NCI-H446 (cell line): Measurements from ENCODE around the gene MYH7B.

Experiments used
- DNase-seq, 2 experiments: peaks; one replicate each; lab custom pipeline; 2025; lab: John Stamatoyannopoulos, UW

The MYH7B gene

GRCh38 chr20:34955231-34956040 lies at the start of gene MYH7B, which contains the start of gene GSS:
Gene MYH7B (plus strand): TSS chr20:34955868. CDS start chr20:34978006, 22,138 bp downstream.
Gene GSS (minus strand): TSS chr20:34955806. CDS start chr20:34951852, 3,954 bp downstream.
- peak; percentile 95 to 98 for DNase-seq

- peak; percentile 24 to 82 for DNase-seq
These were observed 47.8 kb upstream of the MYH7B start for GRCh38 chr20:34907616-34908469.

- no peak for DNase-seq
These were observed 40.5 kb upstream of the MYH7B start for GRCh38 chr20:34915131-34915530.

GRCh38 chr20:34915749-34916455 lies 39.8 kb upstream of the MYH7B start:
- DNase-seq, result no peak

- no peak for DNase-seq
These were observed 38.8 kb upstream of the MYH7B start for GRCh38 chr20:34916774-34917354.

GRCh38 chr20:34920055-34920454 lies 35.6 kb upstream of the MYH7B start:
- no peak for DNase-seq

GRCh38 chr20:34921436-34921835 lies 34.2 kb upstream of the MYH7B start:
- DNase-seq, result no peak

- peak in 1 of 2 experiments; percentile 12 for DNase-seq
These were observed 32.9 kb upstream of the MYH7B start for GRCh38 chr20:34922654-34923381.

GRCh38 chr20:34923414-34923813 lies 32.3 kb upstream of the MYH7B start:
- no peak for DNase-seq

- no peak for DNase-seq
These were observed 30.3 kb upstream of the MYH7B start for GRCh38 chr20:34925341-34925740.

GRCh38 chr20:34925981-34926380 lies 29.7 kb upstream of the MYH7B start:
- DNase-seq, result no peak

- DNase-seq, result no peak
These were observed 29.1 kb upstream of the MYH7B start for GRCh38 chr20:34926581-34926980.

- DNase-seq, result no peak
These were observed 27.9 kb upstream of the MYH7B start for GRCh38 chr20:34927736-34928135.

- no peak for DNase-seq
These were observed 27.3 kb upstream of the MYH7B start for GRCh38 chr20:34928411-34928810.

GRCh38 chr20:34931771-34932170 lies 23.9 kb upstream of the MYH7B start:
- no peak for DNase-seq

GRCh38 chr20:34938466-34939163 lies 17.1 kb upstream of the MYH7B start:
- DNase-seq, result peak; percentile 78 to 91

GRCh38 chr20:34940081-34940481 lies 15.6 kb upstream of the MYH7B start:
- no peak for DNase-seq

- no peak for DNase-seq
These were observed 14.4 kb upstream of the MYH7B start for GRCh38 chr20:34941226-34941625.

- DNase-seq, result no peak
These were observed 13.4 kb upstream of the MYH7B start for GRCh38 chr20:34942301-34942700.

GRCh38 chr20:34943808-34944567 lies 11.7 kb upstream of the MYH7B start:
- DNase-seq, result no peak
